ENCODE results near the gene POU2AF1. TPM values are rescaled to one million over a fixed set of nuclear protein-coding genes. Genes with fewer than 3 reads are reported as not detected.
"Not testable (repeated sequence)": the region's sequence is repeated elsewhere in the genome, so short reads cannot be mapped to it uniquely, and the experiment has no call there.

POU2AF1 gene
- total RNA-seq, 2 experiments from 2014 or later: 26.9 to 28.3 TPM

DNA sequence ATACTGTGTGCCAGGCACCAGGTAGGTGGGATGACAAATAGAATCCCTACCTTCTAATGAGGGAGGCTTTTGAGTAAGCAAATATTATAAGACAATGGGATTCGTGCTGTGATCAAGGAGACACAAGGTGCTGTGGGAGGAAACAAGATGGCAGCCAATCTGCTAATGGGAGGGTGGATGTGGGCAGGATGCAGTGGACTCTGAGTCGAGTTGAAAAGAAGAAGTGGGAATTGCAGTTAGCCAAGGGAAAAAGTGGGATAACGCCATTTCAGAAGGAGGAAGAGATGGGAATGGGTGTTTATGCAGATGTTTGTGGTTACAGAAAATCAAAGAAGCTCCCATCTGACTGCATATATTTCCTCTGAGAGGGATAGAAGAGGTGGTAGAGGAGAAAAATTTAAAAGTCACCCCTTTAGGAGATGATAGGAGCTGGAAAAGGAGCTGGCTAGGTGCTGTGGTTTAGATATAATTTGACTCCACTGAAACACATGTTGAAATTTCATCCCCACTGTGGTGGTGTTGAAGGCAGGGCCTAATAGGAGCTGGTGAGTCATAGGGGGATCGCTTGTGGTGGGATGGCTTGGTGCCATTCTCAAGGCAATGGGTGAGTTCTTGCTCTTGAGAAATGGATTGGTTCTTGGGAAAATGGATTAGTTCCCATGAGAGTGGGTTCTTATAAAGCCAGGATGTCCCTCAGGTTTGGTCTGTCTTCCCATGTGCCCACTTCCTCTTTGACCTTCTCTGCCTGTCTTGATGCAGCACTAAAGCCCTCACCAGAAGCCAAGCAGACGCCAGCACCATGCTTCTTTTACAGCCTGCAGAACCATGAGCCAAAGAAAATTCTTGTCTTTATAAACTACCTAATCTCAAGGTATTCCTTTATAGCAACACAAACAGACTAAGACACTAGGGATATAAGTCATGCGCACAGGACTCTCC, 30.0 kb upstream of the POU2AF1 start:
- H3K9me3 Mint-ChIP-seq: peaks cover 4% of the 10 kb centered on the region
- no peak overlapping the region for H3K27ac Mint-ChIP-seq
- ChIA-PET POLR2A (interaction anchor here (1.6 kb wide), 1 partner anchor 30 kb away, joined by 4 read pairs; the partner anchor contains the start of gene POU2AF1), CTCF (interaction anchor here (0.6 to 1.3 kb wide), 2 partner anchors 126 to 157 kb away, joined by 3 read pairs; no protein-coding TSS in a partner anchor)
- H3K36me3 Mint-ChIP-seq: no peaks in the 10 kb centered on the region
- H3K4me3 Mint-ChIP-seq: no peak overlapping the region
- peaks cover 31% of the 10 kb centered on the region for H3K4me1 Mint-ChIP-seq (ENCODE audit: low read depth)
- peak; percentile 18 for DNase-seq
- no peaks in the 10 kb centered on the region for H3K27me3 Mint-ChIP-seq
- intact Hi-C loops (cut with micrococcal nuclease): no loop called here

DNA sequence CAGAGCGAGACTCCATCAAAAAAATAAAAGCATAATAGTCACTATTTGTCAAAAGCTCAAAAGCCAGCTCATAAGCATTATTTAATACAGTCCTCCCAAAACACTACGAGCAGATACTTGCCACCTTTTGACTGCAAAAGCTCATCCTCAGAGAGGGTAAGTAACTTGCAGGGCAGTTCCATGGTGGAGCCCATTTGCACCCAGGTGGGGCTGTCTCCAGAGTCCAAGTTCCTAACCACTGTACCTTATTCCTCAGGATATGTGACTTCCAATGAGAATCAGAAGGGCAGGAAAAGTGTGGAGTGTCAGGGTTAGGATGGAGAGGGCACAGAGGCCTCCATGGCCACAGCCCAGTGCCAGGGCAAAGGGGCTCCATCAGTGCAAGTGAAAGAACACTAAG, 28.6 kb upstream of the POU2AF1 start:
- no peak overlapping the region for H3K27ac Mint-ChIP-seq
- H3K9me3 Mint-ChIP-seq: peaks cover 16% of the 10 kb centered on the region
- no peaks in the 10 kb centered on the region for H3K36me3 Mint-ChIP-seq
- H3K4me1 Mint-ChIP-seq (ENCODE audit: low read depth): peaks cover 18% of the 10 kb centered on the region
- DNase-seq: no peak
- ChIA-PET POLR2A (no interaction called here), CTCF (interaction anchor here (0.7 kb wide), 1 partner anchor 22 kb away, joined by 3 read pairs; no protein-coding TSS in a partner anchor)
- H3K27me3 Mint-ChIP-seq: no peaks in the 10 kb centered on the region
- H3K4me3 Mint-ChIP-seq: no peak overlapping the region
- intact Hi-C loops (cut with micrococcal nuclease): no loop called here

DNA sequence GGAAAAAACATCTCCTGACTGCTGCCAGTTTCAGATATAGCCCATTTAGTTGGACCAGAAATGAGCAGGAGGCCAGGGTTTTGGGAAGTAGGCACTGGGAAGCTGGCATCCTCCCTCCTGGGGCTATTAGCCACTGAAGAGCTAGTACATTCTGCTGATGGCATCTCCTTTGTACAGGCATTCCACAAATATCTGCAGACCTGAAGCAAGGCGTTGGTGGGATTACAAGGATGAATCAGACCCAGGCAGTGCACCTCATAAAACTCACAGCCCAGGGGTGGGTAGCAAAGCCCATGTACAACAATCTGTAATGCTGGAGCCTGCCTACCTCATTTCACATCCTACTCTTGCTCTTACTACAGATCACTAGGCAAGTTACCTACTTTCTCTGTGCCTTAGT, 27.5 kb upstream of the POU2AF1 start:
- DNase-seq: no peak
- H3K4me1 Mint-ChIP-seq (ENCODE audit: low read depth): peaks cover 9% of the 10 kb centered on the region
- no peak overlapping the region for H3K4me3 Mint-ChIP-seq
- no peak overlapping the region for H3K27ac Mint-ChIP-seq
- POLR2A ChIA-PET: no interaction called here
- intact Hi-C loops (cut with micrococcal nuclease): no loop called here
- peaks cover 16% of the 10 kb centered on the region for H3K9me3 Mint-ChIP-seq
- H3K27me3 Mint-ChIP-seq: no peaks in the 10 kb centered on the region
- H3K36me3 Mint-ChIP-seq: no peaks in the 10 kb centered on the region
- CTCF ChIA-PET: no interaction called here

DNA sequence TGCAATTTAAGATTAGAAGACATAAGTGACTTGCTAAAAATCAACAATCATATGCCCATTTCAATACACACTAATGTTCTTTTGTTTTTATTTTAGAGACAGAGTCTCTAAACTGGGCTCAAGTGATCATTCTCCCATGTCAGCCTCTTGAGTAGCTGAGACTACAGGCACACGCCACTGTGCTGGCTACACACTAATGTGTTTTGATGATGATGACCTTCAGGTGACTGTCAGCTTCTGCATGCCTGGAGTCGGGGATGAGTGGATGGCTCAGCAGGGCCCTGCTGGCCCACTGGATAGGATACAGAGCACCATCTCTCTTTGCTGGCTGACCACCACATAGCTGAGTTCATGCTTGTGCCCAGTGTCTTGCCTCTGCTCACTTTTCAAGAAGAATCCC, 27.0 kb upstream of the POU2AF1 start:
- DNase-seq: no peak
- Mint-ChIP-seq H3K4me1 (ENCODE audit: low read depth) (peaks cover 9% of the 10 kb centered on the region), H3K36me3 (no peaks in the 10 kb centered on the region), H3K27ac (no peak overlapping the region), H3K27me3 (no peaks in the 10 kb centered on the region), H3K9me3 (peaks cover 16% of the 10 kb centered on the region), H3K4me3 (no peak overlapping the region)
- POLR2A ChIA-PET: no interaction called here
- intact Hi-C loops (cut with micrococcal nuclease): no loop called here
- CTCF ChIA-PET: no interaction called here

DNA sequence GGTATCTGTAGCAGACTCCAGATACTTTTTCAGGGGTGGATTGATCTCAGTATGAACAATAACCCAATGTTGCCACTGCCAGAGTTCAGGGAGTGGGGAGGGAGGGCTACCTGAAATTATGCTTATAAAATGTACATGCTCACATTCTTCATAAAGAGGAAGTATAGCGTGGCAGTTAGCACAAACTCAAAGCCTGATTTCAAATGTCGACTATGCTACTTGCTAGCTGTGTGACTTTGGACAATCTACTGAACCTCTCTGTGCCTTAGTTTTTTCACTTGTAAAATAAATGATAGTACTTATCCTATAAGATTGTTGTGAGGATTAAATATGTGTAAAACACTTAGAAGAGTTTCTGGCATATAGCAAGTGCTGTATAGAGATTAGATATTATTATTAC, 26.5 kb upstream of the POU2AF1 start:
- H3K4me3 Mint-ChIP-seq: no peak overlapping the region
- peaks cover 16% of the 10 kb centered on the region for H3K9me3 Mint-ChIP-seq
- DNase-seq: no peak
- intact Hi-C loops (cut with micrococcal nuclease): no loop called here
- H3K4me1 Mint-ChIP-seq (ENCODE audit: low read depth): peaks cover 9% of the 10 kb centered on the region
- ChIA-PET CTCF (no interaction called here), POLR2A (no interaction called here)
- no peaks in the 10 kb centered on the region for H3K27me3 Mint-ChIP-seq
- H3K36me3 Mint-ChIP-seq: no peaks in the 10 kb centered on the region
- no peak overlapping the region for H3K27ac Mint-ChIP-seq

DNA sequence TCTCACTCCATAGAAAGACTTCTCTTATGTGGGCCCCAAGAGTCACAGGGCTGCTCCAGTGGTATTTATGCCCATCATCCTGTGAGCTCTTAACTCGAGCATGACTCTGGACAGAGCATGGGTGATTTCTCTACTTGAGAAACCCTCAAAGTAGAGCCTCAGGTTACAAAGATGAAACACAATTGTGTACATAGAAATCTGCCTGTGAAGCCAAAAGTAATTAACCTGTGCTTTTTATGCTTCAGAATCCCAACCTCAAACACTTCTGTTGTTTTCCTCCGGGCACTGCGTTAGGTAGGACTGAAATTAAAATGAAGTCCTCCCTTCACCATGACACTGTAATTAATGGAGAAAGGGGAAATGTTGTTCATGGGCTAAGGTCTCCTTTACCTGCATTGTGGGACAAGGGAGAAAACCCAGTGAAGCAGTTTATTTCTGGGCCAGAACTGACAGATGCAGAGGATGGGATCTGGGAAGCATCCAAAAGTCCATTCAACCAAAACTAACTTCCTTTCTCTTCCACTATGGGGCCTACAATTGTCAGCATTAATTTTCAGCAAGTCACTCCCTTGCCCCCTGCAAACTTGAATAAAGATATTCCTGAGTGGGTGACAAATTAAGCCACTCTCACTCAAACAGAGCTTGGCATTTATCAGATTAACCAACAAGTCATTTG, 24.1 kb upstream of the POU2AF1 start:
- intact Hi-C loops (cut with micrococcal nuclease): no loop called here
- Mint-ChIP-seq H3K36me3 (no peaks in the 10 kb centered on the region), H3K9me3 (peaks cover 16% of the 10 kb centered on the region), H3K27ac (no peak overlapping the region), H3K4me1 (ENCODE audit: low read depth) (peaks cover 5% of the 10 kb centered on the region), H3K4me3 (no peak overlapping the region), H3K27me3 (no peaks in the 10 kb centered on the region)
- POLR2A ChIA-PET: no interaction called here
- CTCF ChIA-PET: interaction anchor here (2.1 kb wide), 1 partner anchor 26 kb away, joined by 5 read pairs; no protein-coding TSS in a partner anchor
- DNase-seq: no peak

DNA sequence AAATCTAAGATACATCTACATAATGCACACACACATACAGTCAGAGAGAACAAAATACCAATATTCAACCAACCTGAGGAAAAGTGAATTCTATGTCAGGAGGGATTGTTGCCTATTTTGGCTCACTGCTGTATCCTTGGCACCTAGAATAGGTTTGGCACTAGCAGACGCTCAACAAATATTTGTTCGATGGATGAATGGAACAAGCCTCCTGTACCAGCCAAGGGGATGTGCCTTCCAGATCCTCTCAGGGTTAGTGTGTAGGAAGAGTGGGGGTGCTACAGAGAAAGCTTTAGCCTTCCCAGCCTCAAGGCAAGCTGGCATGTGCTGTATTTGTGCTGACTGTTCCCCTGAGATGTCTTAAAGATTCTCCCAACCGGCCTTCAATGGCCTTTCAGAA, 23.3 kb upstream of the POU2AF1 start:
- DNase-seq: no peak
- H3K4me1 Mint-ChIP-seq (ENCODE audit: low read depth): peaks cover 5% of the 10 kb centered on the region
- H3K27ac Mint-ChIP-seq: no peak overlapping the region
- H3K36me3 Mint-ChIP-seq: no peaks in the 10 kb centered on the region
- peaks cover 16% of the 10 kb centered on the region for H3K9me3 Mint-ChIP-seq
- H3K27me3 Mint-ChIP-seq: no peaks in the 10 kb centered on the region
- intact Hi-C loops (cut with micrococcal nuclease): no loop called here
- ChIA-PET POLR2A (no interaction called here), CTCF (interaction anchor here (2.1 kb wide), 1 partner anchor 26 kb away, joined by 5 read pairs; no protein-coding TSS in a partner anchor)
- H3K4me3 Mint-ChIP-seq: no peak overlapping the region

DNA sequence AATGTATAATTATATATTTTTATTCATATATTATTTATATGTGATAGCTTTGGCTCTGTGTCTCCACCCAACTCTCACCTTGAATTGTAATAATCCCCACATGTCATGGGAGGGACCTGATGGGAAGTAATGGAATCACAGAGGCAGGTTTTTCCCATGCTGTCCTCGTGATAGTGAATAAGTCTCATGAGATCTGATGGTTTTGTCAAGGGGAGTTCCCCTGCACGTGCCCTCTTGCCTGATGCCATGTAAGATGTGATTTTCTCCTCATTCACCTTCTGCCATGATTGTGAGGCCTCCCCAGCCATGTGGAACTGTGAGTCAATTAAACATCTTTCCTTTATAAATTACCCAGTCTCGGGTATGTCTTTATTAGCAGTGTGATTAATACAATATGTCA, 22.9 kb upstream of the POU2AF1 start:
- intact Hi-C loops (cut with micrococcal nuclease); DNase-seq; H3K27me3 Mint-ChIP-seq; H3K4me3 Mint-ChIP-seq; H3K27ac Mint-ChIP-seq; CTCF ChIA-PET; H3K4me1 Mint-ChIP-seq (ENCODE audit: low read depth); POLR2A ChIA-PET; H3K36me3 Mint-ChIP-seq: not testable (repeated sequence)
- peaks cover 16% of the 10 kb centered on the region for H3K9me3 Mint-ChIP-seq

DNA sequence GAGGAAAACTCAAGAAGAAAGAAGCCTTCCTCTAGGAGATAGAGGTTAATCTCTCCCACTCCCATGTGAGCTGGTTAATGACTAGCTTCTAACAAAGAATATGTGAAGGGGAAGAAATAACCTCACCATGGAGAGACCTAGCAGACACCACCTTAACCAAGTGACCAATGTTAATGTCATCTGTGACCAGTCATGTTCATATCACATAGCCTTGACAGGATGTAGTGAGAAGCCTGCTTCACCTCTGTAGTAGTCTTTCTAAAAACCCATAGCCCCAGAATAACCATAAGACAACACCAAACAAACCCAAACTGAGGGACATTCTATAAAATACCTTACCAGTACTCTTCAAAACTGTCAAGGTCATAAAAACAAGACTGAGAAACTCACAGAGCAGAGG, 21.5 kb upstream of the POU2AF1 start:
- no peaks in the 10 kb centered on the region for H3K36me3 Mint-ChIP-seq
- H3K27ac Mint-ChIP-seq: no peak overlapping the region
- no peak for DNase-seq
- no peaks in the 10 kb centered on the region for H3K27me3 Mint-ChIP-seq
- POLR2A ChIA-PET: no interaction called here
- CTCF ChIA-PET: no interaction called here
- intact Hi-C loops (cut with micrococcal nuclease): no loop called here
- H3K4me1 Mint-ChIP-seq (ENCODE audit: low read depth): peaks cover 5% of the 10 kb centered on the region
- peaks cover 16% of the 10 kb centered on the region for H3K9me3 Mint-ChIP-seq
- no peak overlapping the region for H3K4me3 Mint-ChIP-seq

DNA sequence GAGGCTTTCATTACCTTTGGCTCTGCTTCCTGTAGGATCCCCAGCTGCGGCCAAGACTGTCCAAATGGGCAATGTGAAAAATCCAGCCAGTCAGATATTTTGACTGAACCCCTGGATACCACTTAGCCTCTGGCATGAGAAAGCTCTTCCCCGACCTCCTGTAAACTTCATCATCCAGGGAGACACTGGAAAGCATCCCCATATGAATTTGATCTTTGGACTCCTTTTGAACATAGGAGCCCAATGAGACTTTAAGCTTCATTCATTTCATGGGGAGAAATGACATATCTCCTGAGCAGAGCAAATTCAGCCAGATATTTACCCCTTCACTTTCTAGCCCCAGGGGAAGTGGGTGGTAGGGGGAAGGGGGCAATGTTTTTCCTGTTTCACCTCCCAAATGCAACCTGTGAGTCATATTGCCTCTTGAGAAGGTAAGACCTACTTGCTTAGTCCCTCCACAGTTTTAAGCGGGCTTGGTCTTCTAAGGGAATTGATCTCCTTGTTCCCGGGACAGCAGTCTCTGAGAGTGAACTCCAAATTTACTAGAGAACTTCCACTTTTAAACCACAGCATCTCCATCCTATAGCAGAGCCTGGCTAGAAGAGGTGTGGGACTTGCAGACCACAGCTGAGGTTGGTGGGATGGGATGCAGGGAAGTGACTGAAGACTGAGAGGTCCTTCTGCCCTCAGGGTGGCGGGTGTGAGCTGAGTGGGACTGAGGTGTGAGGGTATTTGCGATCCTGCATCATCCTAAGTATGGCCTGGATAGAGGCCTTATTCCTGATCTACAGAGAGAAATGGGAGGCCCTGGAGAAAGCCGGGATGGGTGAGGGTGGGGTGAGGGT, 20.3 kb upstream of the POU2AF1 start:
- Mint-ChIP-seq H3K9me3 (peaks cover 15% of the 10 kb centered on the region), H3K4me3 (no peak overlapping the region), H3K4me1 (ENCODE audit: low read depth) (peaks cover 7% of the 10 kb centered on the region), H3K36me3 (no peaks in the 10 kb centered on the region), H3K27ac (no peak overlapping the region), H3K27me3 (no peaks in the 10 kb centered on the region)
- intact Hi-C loops (cut with micrococcal nuclease): no loop called here
- ChIA-PET POLR2A (no interaction called here), CTCF (interaction anchor here (1.3 to 2.2 kb wide), 2 partner anchors 29 to 116 kb away, joined by 4 to 8 read pairs; no protein-coding TSS in a partner anchor)
- no peak for DNase-seq

DNA sequence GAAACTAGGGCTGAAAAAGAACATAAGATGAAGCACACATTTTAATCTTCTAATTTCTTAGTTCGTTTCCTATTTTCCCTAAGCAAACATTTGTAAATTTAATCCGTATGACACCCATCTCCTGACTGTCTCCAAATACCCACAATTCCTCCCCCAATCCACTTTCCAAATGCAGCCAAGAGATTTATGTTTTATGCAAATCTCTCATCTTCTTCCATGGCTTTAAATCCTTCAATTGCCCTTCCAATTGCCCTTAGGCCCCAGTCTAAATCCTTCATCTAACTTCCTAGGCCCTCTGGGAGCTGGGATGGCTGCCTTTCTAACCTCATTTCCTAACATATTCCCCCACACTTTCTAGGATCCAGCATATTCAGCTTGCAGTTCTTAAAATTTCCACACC, 18.0 kb upstream of the POU2AF1 start:
- H3K4me1 Mint-ChIP-seq (ENCODE audit: low read depth): peaks cover 15% of the 10 kb centered on the region
- H3K4me3 Mint-ChIP-seq: no peak overlapping the region
- CTCF ChIA-PET: no interaction called here

DNA sequence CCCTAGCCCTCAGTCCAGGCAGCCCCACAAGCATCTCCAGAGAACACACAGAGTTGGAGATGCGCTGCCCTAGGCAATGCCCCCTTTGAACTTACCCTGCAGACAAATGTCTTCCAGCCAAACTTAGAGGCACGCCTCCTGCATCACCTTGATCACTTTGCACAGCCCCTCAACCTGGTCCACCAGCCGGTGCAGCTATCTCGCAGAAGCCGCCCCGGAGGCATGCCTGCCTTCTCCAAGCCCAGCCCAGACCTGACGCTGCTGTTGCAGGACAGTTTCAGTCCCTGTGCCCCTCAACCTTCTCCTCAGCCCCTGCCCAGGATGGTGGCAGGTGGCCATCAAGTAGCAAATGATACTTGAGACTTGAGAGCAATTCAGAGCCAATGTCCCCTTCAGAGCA, 16.7 kb upstream of the POU2AF1 start:
- Mint-ChIP-seq H3K4me1 (ENCODE audit: low read depth) (peaks cover 15% of the 10 kb centered on the region), H3K36me3 (no peaks in the 10 kb centered on the region), H3K9me3 (no peaks in the 10 kb centered on the region), H3K27ac (no peak overlapping the region), H3K27me3 (peaks cover 2% of the 10 kb centered on the region), H3K4me3 (no peak overlapping the region)
- intact Hi-C loops (cut with micrococcal nuclease): no loop called here
- DNase-seq: no peak
- POLR2A ChIA-PET: no interaction called here
- CTCF ChIA-PET: no interaction called here

More for the DNA sequence above, 18.0 kb upstream of the POU2AF1 start:
- DNase-seq: no peak
- intact Hi-C loops (cut with micrococcal nuclease): no loop called here
- no peaks in the 10 kb centered on the region for H3K9me3 Mint-ChIP-seq
- H3K36me3 Mint-ChIP-seq: no peaks in the 10 kb centered on the region
- POLR2A ChIA-PET: no interaction called here
- H3K27me3 Mint-ChIP-seq: peaks cover 2% of the 10 kb centered on the region
- no peak overlapping the region for H3K27ac Mint-ChIP-seq
